Stomach (tissue), 9 donors: ENCODE measurements around the gene MAP3K20. TPM values are rescaled to one million over a fixed set of nuclear protein-coding genes. Genes with fewer than 3 reads are reported as not detected.
"Not testable (repeated sequence)": the region's sequence is repeated elsewhere in the genome, so short reads cannot be mapped to it uniquely, and the experiment has no call there.

Source experiments
- DNase-seq, 2 donors: peaks; one replicate each; pipeline versions ENCODE4 v3.0.0 to v3.0.0-alpha.2; 2013 to 2019
- H3K27ac ChIP-seq, 5 donors: fragments of 200-600 bp in 4 of 5; sonication (generic) in 4 of 5; one replicate each; pipeline ENCODE4 v1.5.1; 2013 to 2019; ENCODE audit warnings: mild to moderate bottlenecking in 1 of 5, moderate library complexity in 1 of 5
- H3K27me3 ChIP-seq, 3 donors: fragments of 200-600 bp; sonication (generic); one replicate each; pipeline ENCODE4 v1.5.1; 2017 to 2019; ENCODE audit warnings: mixed run types in 1 of 3
- H3K36me3 ChIP-seq, 4 donors: fragments of 200-600 bp; sonication (generic); 1 replicate in 3 of 4; 2 replicates in 1 of 4; pipeline ENCODE4 v1.5.1; 2016 to 2019
- H3K4me1 ChIP-seq, 4 donors: fragments of 200-600 bp; sonication (generic); one replicate each; pipeline ENCODE4 v1.5.1; 2016 to 2019
- H3K4me3 ChIP-seq, 4 donors: fragments of 200-600 bp; sonication (generic) in 3 of 4; one replicate each; pipeline ENCODE4 v1.5.1; 2016 to 2019; ENCODE audit warnings: mild to moderate bottlenecking in 1 of 4
- H3K9me3 ChIP-seq, 4 donors: fragments of 200-600 bp; sonication (generic); one replicate each; pipeline ENCODE4 v1.5.1; 2016 to 2019
- EP300 ChIP-seq: sonication (generic); formaldehyde crosslinking; IDR thresholded peaks from one replicate; pipeline ENCODE4 v1.6.1; 2017; ENCODE audit warnings: antibody characterized with exemption
- POLR2A ChIP-seq, 4 donors: fragments of 450-650 bp; IDR thresholded peaks; one replicate each; pipeline ENCODE4 v1.6.1; 2016; ENCODE audit warnings: antibody characterized with exemption in 4 of 4, control low read depth in 2 of 4, mild to moderate bottlenecking in 1 of 4, moderate library complexity in 1 of 4
- POLR2AphosphoS5 ChIP-seq, 3 donors: sonication (generic); formaldehyde crosslinking; IDR thresholded peaks; one replicate each; pipeline ENCODE4 v1.6.1; 2016; ENCODE audit warnings: antibody characterized with exemption in 3 of 3
- WGBS, 5 donors: extraction: QIAGEN DNeasy Blood & Tissue Kit in 3 of 5; methylation state at CpG; one replicate each; pipeline versions ENCODE4 v1.1.5 to v1.1.7; 2013 to 2018; 5-methylcytosine and 5-hydroxymethylcytosine counted together
- intact Hi-C: fragments of 100-400 bp; cut with DNase I; formaldehyde crosslinking; loops from one replicate; pipeline ENCODE4 v1.15.1; 2023; ENCODE audit warnings: low total_unique reads
- polyA plus RNA-seq, 3 donors: library from polyadenylated mRNA; stranded (reverse); fragments of 200-250 nt; gene quantifications; one replicate each; pipeline ENCODE4 v1.2.3, GENCODE V29; 2013
- total RNA-seq, 5 donors: library from RNA; depleted of rRNA; stranded (reverse); fragments of >200 nt; gene quantifications; one replicate each; pipeline versions ENCODE4 v1.1.0 to v1.2.3, GENCODE V29; 2014 to 2016
- TF ChIP-seq, protein P1 (sequence below), 7 experiments: fragments of 450-650 bp in 4 of 7; fragments of 200-600 bp in 3 of 7; sonication (generic) in 3 of 7; IDR thresholded peaks; one replicate each; pipeline ENCODE4 v1.5.1; 2016 to 2019; ENCODE audit warnings: antibody characterized with exemption in 7 of 7, control low read depth in 2 of 7, mild to moderate bottlenecking in 1 of 7
- donor health status: healthy with polysubstance abuse.
- donor health status: Bipolar disorder and iron deficiency.
- donor health status: healthy.

The MAP3K20 gene
- total and polyA plus RNA-seq, 8 donors: 9.3 to 180 (median 29.2) TPM

DNA sequence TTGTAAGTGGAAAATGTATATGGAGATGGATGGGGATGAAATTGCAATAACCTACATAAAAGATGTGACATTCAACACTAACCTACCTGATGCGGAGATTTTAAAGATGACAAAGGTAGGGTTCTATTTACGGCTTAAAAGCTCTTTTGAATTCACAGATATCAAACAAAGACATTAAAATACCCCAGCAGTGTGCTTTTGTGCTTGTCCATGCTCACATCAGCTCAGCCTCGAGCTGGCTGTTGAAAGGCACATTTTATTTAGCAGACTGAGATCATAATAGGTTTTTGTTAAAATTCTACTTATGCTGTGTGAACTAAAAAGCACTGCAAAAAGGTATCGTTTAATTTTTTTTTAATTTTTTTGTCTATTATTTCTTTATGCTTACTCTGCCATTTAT is 183.1 kb downstream of the MAP3K20 start:
- TF ChIP-seq EP300 (no peak), POLR2A (IDR thresholded peaks at IDR 0.05) (no peak), POLR2AphosphoS5 (IDR thresholded peaks at IDR 0.05) (no peak)
- TF ChIP-seq, protein P1, sequence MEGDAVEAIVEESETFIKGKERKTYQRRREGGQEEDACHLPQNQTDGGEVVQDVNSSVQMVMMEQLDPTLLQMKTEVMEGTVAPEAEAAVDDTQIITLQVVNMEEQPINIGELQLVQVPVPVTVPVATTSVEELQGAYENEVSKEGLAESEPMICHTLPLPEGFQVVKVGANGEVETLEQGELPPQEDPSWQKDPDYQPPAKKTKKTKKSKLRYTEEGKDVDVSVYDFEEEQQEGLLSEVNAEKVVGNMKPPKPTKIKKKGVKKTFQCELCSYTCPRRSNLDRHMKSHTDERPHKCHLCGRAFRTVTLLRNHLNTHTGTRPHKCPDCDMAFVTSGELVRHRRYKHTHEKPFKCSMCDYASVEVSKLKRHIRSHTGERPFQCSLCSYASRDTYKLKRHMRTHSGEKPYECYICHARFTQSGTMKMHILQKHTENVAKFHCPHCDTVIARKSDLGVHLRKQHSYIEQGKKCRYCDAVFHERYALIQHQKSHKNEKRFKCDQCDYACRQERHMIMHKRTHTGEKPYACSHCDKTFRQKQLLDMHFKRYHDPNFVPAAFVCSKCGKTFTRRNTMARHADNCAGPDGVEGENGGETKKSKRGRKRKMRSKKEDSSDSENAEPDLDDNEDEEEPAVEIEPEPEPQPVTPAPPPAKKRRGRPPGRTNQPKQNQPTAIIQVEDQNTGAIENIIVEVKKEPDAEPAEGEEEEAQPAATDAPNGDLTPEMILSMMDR (IDR thresholded peaks at IDR 0.05): no peak
- 93 to 97% (median 94%) methylated on average over 4 of the region's 4 CpGs for WGBS, 5 donors
- Histone ChIP-seq H3K36me3 (peaks cover 0 to 53% (median 37%) of the 10 kb centered on the region in 4 donors), H3K27me3 (no peaks in the 10 kb centered on the region), H3K9me3 (no peaks in the 10 kb centered on the region), H3K27ac (no peak overlapping the region), H3K4me1 (no peaks in the 10 kb centered on the region), H3K4me3 (no peak overlapping the region)
- intact Hi-C loops: no loop called here
- no peak for DNase-seq

DNA sequence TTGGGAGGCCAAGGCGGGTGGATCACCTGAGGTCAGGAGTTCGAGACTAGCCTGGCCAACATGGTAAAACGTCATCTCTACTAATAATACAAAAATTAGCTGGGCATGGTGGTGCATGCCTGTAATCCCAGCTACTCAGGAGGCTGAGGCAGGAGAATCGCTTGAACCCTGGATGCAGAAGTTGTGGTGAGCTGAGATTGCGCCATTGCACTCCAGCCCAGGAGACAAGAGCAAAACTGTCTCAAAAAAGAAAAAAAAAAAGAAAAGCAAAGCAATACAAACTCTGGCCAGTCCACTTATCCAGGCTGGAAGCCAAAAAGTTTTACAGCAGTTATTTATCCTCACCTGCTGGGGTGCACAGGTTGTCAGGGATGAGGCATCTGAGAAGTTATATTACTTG is 186.7 kb downstream of the MAP3K20 start:
- DNase-seq, H3K4me1 ChIP-seq, H3K4me3 ChIP-seq, intact Hi-C loops, H3K9me3 ChIP-seq, H3K27me3 ChIP-seq, H3K27ac ChIP-seq: not testable (repeated sequence)
- peaks cover 0 to 77% (median 68%) of the 10 kb centered on the region in 4 donors for H3K36me3 ChIP-seq
- WGBS, 5 donors: 92 to 97% (median 92%) methylated on average over 5 of the region's 5 CpGs

DNA sequence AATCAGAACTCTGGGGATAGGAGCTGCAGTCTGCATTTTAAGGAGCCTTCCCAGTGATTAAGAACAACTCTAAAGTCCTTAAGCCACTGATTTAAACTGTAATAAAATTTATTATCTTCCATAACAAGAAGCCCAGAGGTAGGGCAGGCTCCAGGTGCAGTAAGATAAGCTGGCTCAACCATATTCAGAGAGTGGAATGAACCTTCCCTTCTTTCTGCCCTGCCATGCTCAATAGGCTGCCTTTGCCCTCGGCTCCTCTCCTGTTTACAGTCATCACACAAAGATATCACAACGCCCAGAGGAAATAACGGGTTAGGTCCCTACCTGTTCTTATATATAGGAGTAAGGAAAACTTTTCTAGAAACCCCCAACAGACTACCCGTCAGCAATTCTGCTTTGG is 188.5 kb downstream of the MAP3K20 start:
- no peaks in the 10 kb centered on the region for H3K4me1 ChIP-seq
- DNase-seq: no peak
- no peaks in the 10 kb centered on the region for H3K9me3 ChIP-seq
- H3K4me3 ChIP-seq: no peak overlapping the region
- WGBS, 5 donors: 83 to 93% (median 92%) methylated on average over 4 of the region's 4 CpGs
- no peak for TF ChIP-seq POLR2AphosphoS5 (IDR thresholded peaks at IDR 0.05)
- TF ChIP-seq EP300: no peak
- no peak overlapping the region for H3K27ac ChIP-seq
- no peaks in the 10 kb centered on the region for H3K27me3 ChIP-seq
- intact Hi-C loops: no loop called here
- peaks cover 0 to 78% (median 61%) of the 10 kb centered on the region in 4 donors for H3K36me3 ChIP-seq

DNA sequence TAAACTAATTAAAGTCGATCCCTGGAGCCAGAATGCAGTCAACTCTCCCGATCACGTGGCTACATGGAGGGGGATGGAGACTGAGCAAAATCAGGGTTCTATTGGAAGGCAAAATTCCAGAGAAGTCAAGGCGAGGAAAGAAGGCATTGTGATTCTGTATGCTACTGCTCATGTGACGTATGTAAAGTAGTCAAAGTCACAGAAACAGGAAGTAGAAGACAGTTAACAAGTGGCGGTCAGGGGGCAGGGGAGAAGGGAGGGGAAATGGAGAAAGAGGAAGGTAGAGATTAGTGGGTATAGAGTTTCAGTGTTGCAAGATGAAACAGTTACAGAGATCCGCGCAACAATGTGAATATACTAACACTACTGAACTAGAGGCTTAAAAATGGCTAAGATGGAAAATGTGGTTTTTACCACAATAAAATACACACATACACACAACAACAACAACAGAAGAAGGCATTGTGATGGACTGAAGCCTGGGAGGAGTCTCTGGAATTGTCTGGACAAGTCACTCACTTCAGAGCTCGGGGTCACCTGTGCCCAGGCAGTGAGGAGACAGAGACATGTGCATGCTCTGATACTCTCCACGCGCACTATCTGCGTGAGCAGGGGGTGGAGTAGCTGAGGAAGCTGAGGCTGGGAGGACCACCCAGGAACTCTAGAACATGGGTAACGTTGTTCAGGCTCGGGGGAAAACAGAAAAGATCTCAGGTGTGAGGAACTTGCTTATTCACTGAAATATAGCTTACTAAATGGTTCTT is 189.1 kb downstream of the MAP3K20 start:
- Histone ChIP-seq H3K36me3 (peaks cover 0 to 72% (median 55%) of the 10 kb centered on the region in 4 donors), H3K27me3 (no peaks in the 10 kb centered on the region), H3K27ac (peak overlapping the region in 1 of 5 donors; percentile 8), H3K4me3 (no peak overlapping the region), H3K9me3 (no peaks in the 10 kb centered on the region), H3K4me1 (no peaks in the 10 kb centered on the region)
- intact Hi-C loops: no loop called here
- peak in 1 of 2 donors; percentile 57 for DNase-seq
- 72 to 88% (median 77%) methylated on average over 14 of the region's 14 CpGs for WGBS, 5 donors
- TF ChIP-seq EP300 (no peak), POLR2A (IDR thresholded peaks at IDR 0.05) (no peak), POLR2AphosphoS5 (IDR thresholded peaks at IDR 0.05) (no peak)
- TF ChIP-seq, protein P1 (IDR thresholded peaks at IDR 0.05): no peak

DNA sequence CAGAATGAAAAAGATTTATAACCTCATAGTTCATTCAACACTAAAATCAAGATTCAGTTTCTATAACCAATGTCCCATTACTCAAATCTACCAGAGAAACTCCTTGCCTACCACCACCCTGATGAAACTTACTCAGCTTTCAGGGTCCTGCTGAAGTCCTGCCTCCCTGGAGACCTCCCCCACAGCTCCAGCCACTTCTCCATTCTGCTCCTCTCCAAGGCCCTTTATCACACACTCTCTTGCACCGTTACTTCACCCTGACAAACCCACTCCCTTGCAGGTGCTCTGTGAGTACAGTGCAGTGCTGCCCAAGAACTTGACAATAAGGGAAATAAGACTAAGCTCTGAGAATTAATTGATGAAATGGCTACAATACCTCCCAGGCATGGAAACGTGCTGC is 195.5 kb downstream of the MAP3K20 start:
- Histone ChIP-seq H3K27ac (no peak overlapping the region), H3K36me3 (peaks cover 0 to 18% (median 6%) of the 10 kb centered on the region in 4 donors), H3K4me3 (no peak overlapping the region), H3K27me3 (no peaks in the 10 kb centered on the region), H3K4me1 (no peaks in the 10 kb centered on the region), H3K9me3 (peaks cover 0 to 8% (median 7%) of the 10 kb centered on the region in 4 donors)
- intact Hi-C loops: no loop called here
- WGBS, 5 donors: 72 to 91% (median 89%) methylated on average over 2 of the region's 2 CpGs
- DNase-seq: no peak
- TF ChIP-seq POLR2A (IDR thresholded peaks at IDR 0.05): no peak
- TF ChIP-seq POLR2AphosphoS5 (IDR thresholded peaks at IDR 0.05): no peak
- TF ChIP-seq, protein P1 (IDR thresholded peaks at IDR 0.05): no peak
- no peak for TF ChIP-seq EP300
